Measurements from ENCODE around the gene RHBDL1. TPM values are rescaled to one million over a fixed set of nuclear protein-coding genes. Genes with fewer than 3 reads are reported as not detected.

RHBDL1 gene
- total and polyA plus RNA-seq, 9 of the 15 experiments (the other 6 are each of a cell fraction or from before 2014, with no cell fraction given): 0.03 to 5.6 (median 1.3) TPM; not detected in 1

DNA sequence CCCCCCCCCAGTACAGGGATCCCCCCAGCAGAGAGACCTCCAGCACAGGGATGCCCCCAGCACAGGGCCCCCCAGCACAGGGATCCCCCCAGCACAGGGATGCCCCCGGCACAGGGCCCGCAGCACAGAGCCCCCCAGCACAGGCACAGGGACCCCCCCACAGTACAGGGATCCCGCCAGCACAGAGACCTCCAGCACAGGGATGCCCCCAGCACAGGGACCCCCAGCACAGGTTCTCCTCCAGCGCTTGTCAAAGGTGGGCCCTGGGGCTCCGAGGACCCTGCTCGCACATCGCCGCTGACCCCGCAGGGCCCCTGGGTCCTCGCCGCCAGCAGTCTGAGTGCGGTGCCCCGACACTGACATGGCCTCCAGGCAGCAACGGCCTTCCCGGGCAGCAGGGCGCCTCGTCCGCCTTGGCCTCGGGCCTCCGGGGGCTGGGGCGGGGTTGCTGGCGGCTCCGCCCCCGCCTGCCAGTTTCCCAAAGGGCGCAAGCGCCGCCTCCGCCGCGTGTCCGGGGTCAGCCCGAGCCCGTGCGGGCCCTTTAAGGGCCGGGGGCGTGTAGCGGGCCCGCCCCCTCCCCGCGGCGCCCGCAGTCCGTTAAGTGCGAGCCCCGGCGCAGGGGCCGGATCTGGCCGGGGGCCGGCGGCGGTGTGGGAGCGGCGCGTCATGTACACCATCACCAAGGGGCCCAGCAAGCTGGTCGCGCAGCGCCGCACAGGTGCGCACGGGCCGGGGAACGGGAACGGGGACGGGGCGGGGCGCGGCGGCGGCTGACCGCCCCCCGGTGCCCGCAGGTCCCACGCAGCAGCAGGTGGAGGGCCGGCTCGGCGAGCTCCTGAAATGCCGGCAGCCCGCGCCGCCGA is 33.9 kb upstream of the RHBDL1 start, which contains the start of gene MCRIP2 (continued):
- TF ChIP-seq, protein P1, sequence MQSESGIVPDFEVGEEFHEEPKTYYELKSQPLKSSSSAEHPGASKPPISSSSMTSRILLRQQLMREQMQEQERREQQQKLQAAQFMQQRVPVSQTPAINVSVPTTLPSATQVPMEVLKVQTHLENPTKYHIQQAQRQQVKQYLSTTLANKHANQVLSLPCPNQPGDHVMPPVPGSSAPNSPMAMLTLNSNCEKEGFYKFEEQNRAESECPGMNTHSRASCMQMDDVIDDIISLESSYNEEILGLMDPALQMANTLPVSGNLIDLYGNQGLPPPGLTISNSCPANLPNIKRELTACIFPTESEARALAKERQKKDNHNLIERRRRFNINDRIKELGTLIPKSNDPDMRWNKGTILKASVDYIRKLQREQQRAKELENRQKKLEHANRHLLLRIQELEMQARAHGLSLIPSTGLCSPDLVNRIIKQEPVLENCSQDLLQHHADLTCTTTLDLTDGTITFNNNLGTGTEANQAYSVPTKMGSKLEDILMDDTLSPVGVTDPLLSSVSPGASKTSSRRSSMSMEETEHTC (IDR thresholded peaks at IDR 0.05): no peak; the same call in 1 of the 2 replicates
- no peak for TF ChIP-seq BMI1 (IDR thresholded peaks at IDR 0.05; ENCODE audit: low read length)
- no peak for TF ChIP-seq ZNF124 (CRISPR knock-in tag; IDR thresholded peaks at IDR 0.05)
- TF ChIP-seq, protein P2, sequence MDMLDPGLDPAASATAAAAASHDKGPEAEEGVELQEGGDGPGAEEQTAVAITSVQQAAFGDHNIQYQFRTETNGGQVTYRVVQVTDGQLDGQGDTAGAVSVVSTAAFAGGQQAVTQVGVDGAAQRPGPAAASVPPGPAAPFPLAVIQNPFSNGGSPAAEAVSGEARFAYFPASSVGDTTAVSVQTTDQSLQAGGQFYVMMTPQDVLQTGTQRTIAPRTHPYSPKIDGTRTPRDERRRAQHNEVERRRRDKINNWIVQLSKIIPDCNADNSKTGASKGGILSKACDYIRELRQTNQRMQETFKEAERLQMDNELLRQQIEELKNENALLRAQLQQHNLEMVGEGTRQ (CRISPR knock-in tag; IDR thresholded peaks at IDR 0.05): no peak
- 0 out of 2 replicates have a peak, but pooled peaks have one; percentile 36 for TF ChIP-seq ZNF77 (CRISPR knock-in tag; IDR thresholded peaks at IDR 0.05)
- TF ChIP-seq ZNF316 (IDR thresholded peaks at IDR 0.05): no peak
- TF ChIP-seq ZKSCAN3 (CRISPR knock-in tag; IDR thresholded peaks at IDR 0.05): no peak
- TF ChIP-seq KAT7 (CRISPR knock-in tag; IDR thresholded peaks at IDR 0.05; ENCODE audit: borderline replicate concordance): no peak
- TF ChIP-seq, protein P3, sequence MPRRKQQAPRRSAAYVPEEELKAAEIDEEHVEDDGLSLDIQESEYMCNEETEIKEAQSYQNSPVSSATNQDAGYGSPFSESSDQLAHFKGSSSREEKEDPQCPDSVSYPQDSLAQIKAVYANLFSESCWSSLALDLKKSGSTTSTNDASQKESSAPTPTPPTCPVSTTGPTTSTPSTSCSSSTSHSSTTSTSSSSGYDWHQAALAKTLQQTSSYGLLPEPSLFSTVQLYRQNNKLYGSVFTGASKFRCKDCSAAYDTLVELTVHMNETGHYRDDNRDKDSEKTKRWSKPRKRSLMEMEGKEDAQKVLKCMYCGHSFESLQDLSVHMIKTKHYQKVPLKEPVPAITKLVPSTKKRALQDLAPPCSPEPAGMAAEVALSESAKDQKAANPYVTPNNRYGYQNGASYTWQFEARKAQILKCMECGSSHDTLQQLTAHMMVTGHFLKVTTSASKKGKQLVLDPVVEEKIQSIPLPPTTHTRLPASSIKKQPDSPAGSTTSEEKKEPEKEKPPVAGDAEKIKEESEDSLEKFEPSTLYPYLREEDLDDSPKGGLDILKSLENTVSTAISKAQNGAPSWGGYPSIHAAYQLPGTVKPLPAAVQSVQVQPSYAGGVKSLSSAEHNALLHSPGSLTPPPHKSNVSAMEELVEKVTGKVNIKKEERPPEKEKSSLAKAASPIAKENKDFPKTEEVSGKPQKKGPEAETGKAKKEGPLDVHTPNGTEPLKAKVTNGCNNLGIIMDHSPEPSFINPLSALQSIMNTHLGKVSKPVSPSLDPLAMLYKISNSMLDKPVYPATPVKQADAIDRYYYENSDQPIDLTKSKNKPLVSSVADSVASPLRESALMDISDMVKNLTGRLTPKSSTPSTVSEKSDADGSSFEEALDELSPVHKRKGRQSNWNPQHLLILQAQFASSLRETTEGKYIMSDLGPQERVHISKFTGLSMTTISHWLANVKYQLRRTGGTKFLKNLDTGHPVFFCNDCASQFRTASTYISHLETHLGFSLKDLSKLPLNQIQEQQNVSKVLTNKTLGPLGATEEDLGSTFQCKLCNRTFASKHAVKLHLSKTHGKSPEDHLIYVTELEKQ (CRISPR knock-in tag; IDR thresholded peaks at IDR 0.05): no peak
- TF ChIP-seq POLR3A (IDR thresholded peaks at IDR 0.05; ENCODE audit: borderline replicate concordance, extremely low read depth, insufficient read depth, insufficient read length): no peak
- no peak for TF ChIP-seq FOS (IDR thresholded peaks at IDR 0.05; ENCODE audit: extremely low read depth, insufficient read length)
- TF ChIP-seq, protein P4, sequence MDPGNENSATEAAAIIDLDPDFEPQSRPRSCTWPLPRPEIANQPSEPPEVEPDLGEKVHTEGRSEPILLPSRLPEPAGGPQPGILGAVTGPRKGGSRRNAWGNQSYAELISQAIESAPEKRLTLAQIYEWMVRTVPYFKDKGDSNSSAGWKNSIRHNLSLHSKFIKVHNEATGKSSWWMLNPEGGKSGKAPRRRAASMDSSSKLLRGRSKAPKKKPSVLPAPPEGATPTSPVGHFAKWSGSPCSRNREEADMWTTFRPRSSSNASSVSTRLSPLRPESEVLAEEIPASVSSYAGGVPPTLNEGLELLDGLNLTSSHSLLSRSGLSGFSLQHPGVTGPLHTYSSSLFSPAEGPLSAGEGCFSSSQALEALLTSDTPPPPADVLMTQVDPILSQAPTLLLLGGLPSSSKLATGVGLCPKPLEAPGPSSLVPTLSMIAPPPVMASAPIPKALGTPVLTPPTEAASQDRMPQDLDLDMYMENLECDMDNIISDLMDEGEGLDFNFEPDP (CRISPR knock-in tag; IDR thresholded peaks at IDR 0.05): no peak
- TF ChIP-seq PURB (CRISPR knock-in tag; IDR thresholded peaks at IDR 0.05; ENCODE audit: low read depth): no peak
- no peak for TF ChIP-seq ESRRB (CRISPR knock-in tag; IDR thresholded peaks at IDR 0.05; ENCODE audit: borderline replicate concordance)
- TF ChIP-seq SLC30A9 (CRISPR knock-in tag; IDR thresholded peaks at IDR 0.05): no peak
- no peak for TF ChIP-seq TRIM28 (IDR thresholded peaks at IDR 0.05)
- TF ChIP-seq GTF2A2 (tag; IDR thresholded peaks at IDR 0.05): no peak
- TF ChIP-seq ASH1L (IDR thresholded peaks at IDR 0.05; ENCODE audit: borderline replicate concordance, low read depth, partially characterized antibody): no peak
- TF ChIP-seq ZNF764 (CRISPR knock-in tag; IDR thresholded peaks at IDR 0.05; ENCODE audit: low read depth): no peak
- TF ChIP-seq SNIP1 (IDR thresholded peaks at IDR 0.05; ENCODE audit: low read depth): no peak
- TF ChIP-seq PTBP1 (IDR thresholded peaks at IDR 0.05; ENCODE audit: low read depth, low read length): no peak
- no peak for TF ChIP-seq ARNT (IDR thresholded peaks at IDR 0.05)
- TF ChIP-seq ZNF444 (CRISPR knock-in tag; IDR thresholded peaks at IDR 0.05): no peak
- TF ChIP-seq CSDE1 (IDR thresholded peaks at IDR 0.05): no peak

Measured in K562 (cell line).